HCT116 (cell line): ENCODE data around the gene SP100. TPM values are rescaled to one million over a fixed set of nuclear protein-coding genes. Genes with fewer than 3 reads are reported as not detected.

Source experiments
- ATAC-seq: fragments of 200-7000 bp; cut with Tn5 transposase; 2 replicates; pipeline ENCODE4 v1.9.1; 2020; ENCODE audit warnings: mild to moderate bottlenecking, moderate library complexity
- BruUV-seq: library from RNA; stranded (reverse); fragments of 400-500 nt; replicated peaks from 2 replicates; lab custom pipeline; 2021; lab: Mats Ljungman, UMichigan
- CTCF ChIA-PET: fragments of 300-600 bp; sonication (Branson Sonifier 250); formaldehyde crosslinking; loops from one replicate; lab custom pipeline; 2021; ENCODE audit warnings: antibody characterized with exemption; lab: Charles Lee
- POLR2A ChIA-PET: fragments of 300-600, 350-600 bp; sonication (Branson Sonifier 250); formaldehyde crosslinking; loops from one replicate; lab custom pipeline; 2021; ENCODE audit warnings: antibody characterized with exemption; lab: Charles Lee
- RAD21 ChIA-PET, 2 experiments: fragments of 300-600 bp; sonication (Branson Sonifier 250); formaldehyde crosslinking; loops; one replicate each; lab custom pipeline; 2023; ENCODE audit warnings: low total read pairs in 2 of 2; ENCODE audit not compliant: uncharacterized antibody in 2 of 2, unreplicated experiment in 2 of 2, low non-redundant PET in 1 of 2; lab: Charles Lee
- DNase-seq: peaks from one replicate; pipeline ENCODE4 v3.0.0-alpha.2; 2010; ENCODE audit warnings: low read depth, low spot score
- H2AFZ ChIP-seq: fragments of 200-600 bp; shearing (Covaris generic), sonication (generic); 2 replicates; pipeline ENCODE4 v1.6.1; 2017; ENCODE audit warnings: low read depth, mixed run types, mixed read lengths, antibody characterized with exemption, low read length; ENCODE audit not compliant: poor library complexity, severe bottlenecking
- H3K27ac ChIP-seq: 2 replicates; pipeline ENCODE4 v1.5.1; 2012; ENCODE audit warnings: low read depth, low read length
- H3K27me3 ChIP-seq: fragments of 200-600 bp; sonication (generic); 2 replicates; pipeline ENCODE4 v1.6.1; 2016; ENCODE audit warnings: mixed run types, low read length, mixed read lengths; ENCODE audit not compliant: insufficient read depth
- H3K36me3 ChIP-seq, 2 experiments: fragments of 200-500 bp in 1 of 2; fragments of 200-600 bp in 1 of 2; sonication (Bioruptor generic) in 1 of 2; sonication (generic) in 1 of 2; 2 replicates each; pipeline versions ENCODE4 v1.5.1 to v1.6.1; 2014 to 2016; ENCODE audit warnings: low read length in 2 of 2, inconsistent platforms in 1 of 2, mixed read lengths in 1 of 2, mixed run types in 1 of 2; ENCODE audit not compliant: insufficient read depth in 2 of 2, control insufficient read depth in 1 of 2
- H3K4me1 ChIP-seq, 2 experiments: fragments of 200-600 bp in 1 of 2; sonication (generic) in 1 of 2; 2 replicates each; pipeline versions ENCODE4 v1.5.1 to v1.6.1; 2012 to 2017; ENCODE audit warnings: low read length in 2 of 2, inconsistent platforms in 1 of 2, mild to moderate bottlenecking in 1 of 2, mixed read lengths in 1 of 2, mixed run types in 1 of 2, moderate library complexity in 1 of 2; ENCODE audit not compliant: insufficient read depth in 2 of 2, control insufficient read depth in 1 of 2
- H3K4me2 ChIP-seq: fragments of 200-600 bp; sonication (generic); 2 replicates; pipeline ENCODE4 v1.6.1; 2017; ENCODE audit warnings: mixed run types, low read length, mixed read lengths
- H3K4me3 ChIP-seq, 2 experiments: fragments of 200-600 bp in 1 of 2; sonication (generic) in 1 of 2; replicated peaks in 1 of 2; 2 replicates each; pipeline ENCODE4 v1.5.1; 2011 to 2016; ENCODE audit warnings: low read length in 2 of 2, control low read depth in 1 of 2, low read depth in 1 of 2, mild to moderate bottlenecking in 1 of 2, mixed read lengths in 1 of 2, mixed run types in 1 of 2
- H3K79me2 ChIP-seq: fragments of 200-600 bp; sonication (generic); 2 replicates; pipeline ENCODE4 v1.6.1; 2017; ENCODE audit warnings: mild to moderate bottlenecking, mixed run types, low read length, moderate library complexity, mixed read lengths; ENCODE audit not compliant: insufficient read depth
- H3K9ac ChIP-seq: fragments of 200-600 bp; sonication (generic); 2 replicates; pipeline ENCODE4 v1.6.1; 2016; ENCODE audit warnings: low read length, mixed read lengths
- H3K9me2 ChIP-seq: fragments of 200-600 bp; sonication (generic), shearing (Covaris generic); 2 replicates; pipeline ENCODE4 v1.6.1; 2017; ENCODE audit warnings: mixed run types, mild to moderate bottlenecking, moderate library complexity; ENCODE audit not compliant: insufficient read depth
- H3K9me3 ChIP-seq, 2 experiments: fragments of 200-500 bp in 1 of 2; fragments of 200-600 bp in 1 of 2; sonication (Bioruptor generic) in 1 of 2; sonication (generic) in 1 of 2; 2 replicates each; pipeline ENCODE4 v1.6.1; 2014 to 2017; ENCODE audit warnings: low read length in 2 of 2, mixed read lengths in 2 of 2, inconsistent platforms in 1 of 2, low read depth in 1 of 2, mild to moderate bottlenecking in 1 of 2, mixed run types in 1 of 2, moderate library complexity in 1 of 2; ENCODE audit not compliant: control insufficient read depth in 1 of 2, insufficient read depth in 1 of 2
- H4K20me1 ChIP-seq: fragments of 200-600 bp; sonication (generic), shearing (Covaris generic); 2 replicates; pipeline ENCODE4 v1.6.1; 2017; ENCODE audit warnings: mixed run types, mild to moderate bottlenecking, moderate library complexity; ENCODE audit not compliant: insufficient read depth
- CEBPB ChIP-seq: IDR thresholded peaks from 2 replicates; pipeline ENCODE4 v1.6.1; 2012; ENCODE audit warnings: low read depth
- CTCF ChIP-seq, 3 experiments: fragments of 200-600 bp in 1 of 3; sonication (generic) in 1 of 3; IDR thresholded peaks in 2 of 3; conservative IDR thresholded peaks in 1 of 3; 2 replicates each; pipeline ENCODE4 v1.5.1; 2012 to 2017; ENCODE audit warnings: low read depth in 2 of 3, low read length in 2 of 3, antibody characterized with exemption in 1 of 3, borderline replicate concordance in 1 of 3, control low read depth in 1 of 3, mild to moderate bottlenecking in 1 of 3, mixed read lengths in 1 of 3, mixed run types in 1 of 3, moderate library complexity in 1 of 3; ENCODE audit not compliant: insufficient read depth in 1 of 3
- EGR1 ChIP-seq: IDR thresholded peaks from 2 replicates; pipeline ENCODE4 v1.6.1; 2012; ENCODE audit warnings: low read depth
- ELF1 ChIP-seq: IDR thresholded peaks from 2 replicates; pipeline ENCODE4 v1.6.1; 2012; ENCODE audit warnings: low read depth, borderline replicate concordance
- JUND ChIP-seq: IDR thresholded peaks from 2 replicates; pipeline ENCODE4 v1.6.1; 2012
- POLR2A ChIP-seq: IDR thresholded peaks from 2 replicates; pipeline ENCODE4 v1.7.0; 2011; ENCODE audit warnings: borderline replicate concordance; ENCODE audit not compliant: insufficient read depth, insufficient read length; ENCODE audit errors: extremely low read depth
- POLR2AphosphoS5 ChIP-seq: IDR thresholded peaks from 2 replicates; pipeline ENCODE4 v1.6.1; 2011; ENCODE audit warnings: mild to moderate bottlenecking, low read depth, low read length, moderate library complexity
- YY1 ChIP-seq: IDR thresholded peaks from 2 replicates; pipeline ENCODE4 v1.6.1; 2011; ENCODE audit warnings: low read length, low read depth, moderate library complexity, mild to moderate bottlenecking; ENCODE audit not compliant: insufficient replicate concordance; ENCODE audit errors: extremely low read depth
- ZBTB33 ChIP-seq: IDR thresholded peaks from 2 replicates; pipeline ENCODE4 v1.6.1; 2011; ENCODE audit warnings: mild to moderate bottlenecking, low read length, moderate library complexity; ENCODE audit not compliant: insufficient replicate concordance; ENCODE audit errors: extremely low read depth
- intact Hi-C: fragments of 100-400 bp; cut with micrococcal nuclease; formaldehyde crosslinking; loops from 2 replicates; pipeline ENCODE4 v1.10.0; 2022
- total RNA-seq: library from RNA; stranded (reverse); gene quantifications from one replicate; pipeline ENCODE4 v1.2.1, GENCODE V29; 2021; ENCODE audit not compliant: unreplicated experiment

The SP100 gene
- total RNA-seq, 1 experiment from 2014 or later: 48.1 TPM

GRCh38 chr2:230525682-230526081 is 109.7 kb downstream of the SP100 start:
- no TSS peak for BruUV-seq
- no peak for DNase-seq

More at GRCh38 chr2:230525682-230526081, 109.7 kb downstream of the SP100 start:
- no peaks in the 10 kb centered on the region for H3K27me3 ChIP-seq
- intact Hi-C loops: no loop called here
- H4K20me1 ChIP-seq: no peaks in the 10 kb centered on the region
- no peak overlapping the region for H2AFZ ChIP-seq
- CTCF ChIA-PET: no interaction called here
- no peaks in the 10 kb centered on the region for H3K9me2 ChIP-seq
- POLR2A ChIA-PET: no interaction called here
- H3K9me3 ChIP-seq: peaks cover 10 to 11% of the 10 kb centered on the region in 2 experiments; a peak in 2 of 4 replicates
- H3K4me3 ChIP-seq: no peak overlapping the region
- H3K27ac ChIP-seq: no peak overlapping the region
- no peaks in the 10 kb centered on the region for H3K4me1 ChIP-seq
- RAD21 ChIA-PET: interaction anchor here in 1 of 2 experiments (0.6 kb wide), 1 partner anchor 26 kb away, joined by 4 read pairs; no protein-coding TSS in a partner anchor
- H3K36me3 ChIP-seq: no peaks in the 10 kb centered on the region
- no peaks in the 10 kb centered on the region for H3K79me2 ChIP-seq
- H3K9ac ChIP-seq: no peak overlapping the region
- no peak for ATAC-seq
- TF ChIP-seq ZBTB33 (no peak), POLR2AphosphoS5 (no peak), EGR1 (no peak), CEBPB (no peak), JUND (no peak), POLR2A (no peak), CTCF (IDR thresholded peaks at IDR 0.05 in 2 of 3, conservative IDR thresholded peaks at IDR 0.05 in 1 of 3; ENCODE audit: borderline replicate concordance in 1 of 3, insufficient read depth in 1 of 3, low read depth in 2 of 3, low read length in 2 of 3) (no peak), ELF1 (no peak), YY1 (no peak)
- no peak overlapping the region for H3K4me2 ChIP-seq
